NCI-H748 (cell line): ENCODE results near the gene ATP6V1E1.

Experiments used
- DNase-seq: peaks from one replicate; lab custom pipeline; 2025; ENCODE audit not compliant: unreplicated experiment; lab: John Stamatoyannopoulos, UW

The ATP6V1E1 gene

GRCh38 chr22:17634696-17635095 is 6.1 kb upstream of the ATP6V1E1 start:
- DNase-seq, result no peak

GRCh38 chr22:17633998-17634323 is 5.4 kb upstream of the ATP6V1E1 start:
- no peak for DNase-seq

- no peak for DNase-seq
Measured at GRCh38 chr22:17633217-17633997, 4.9 kb upstream of the ATP6V1E1 start.

GRCh38 chr22:17631076-17631565 is 2.6 kb upstream of the ATP6V1E1 start:
- DNase-seq, result no peak

GRCh38 chr22:17629641-17630040 is 1.1 kb upstream of the ATP6V1E1 start:
- DNase-seq, result no peak

GRCh38 chr22:17629173-17629489 is 582 bp upstream of the ATP6V1E1 start:
- DNase-seq, result no peak

GRCh38 chr22:17627961-17628405 is 566 bp downstream of the ATP6V1E1 start:
- no peak for DNase-seq

GRCh38 chr22:17613280-17613679 is 15.3 kb downstream of the ATP6V1E1 start:
- DNase-seq, result no peak

- no peak for DNase-seq
Measured at GRCh38 chr22:17612057-17612456, 16.5 kb downstream of the ATP6V1E1 start.

- no peak for DNase-seq
Measured at GRCh38 chr22:17607891-17608521, 20.5 kb downstream of the ATP6V1E1 start.

GRCh38 chr22:17606496-17606895 is 22.1 kb downstream of the ATP6V1E1 start:
- no peak for DNase-seq

GRCh38 chr22:17603668-17604067 is 24.9 kb downstream of the ATP6V1E1 start:
- DNase-seq, result no peak

GRCh38 chr22:17601031-17601430 is 27.5 kb downstream of the ATP6V1E1 start:
- DNase-seq, result no peak

- no peak for DNase-seq
Measured at GRCh38 chr22:17598318-17598717, 30.2 kb downstream of the ATP6V1E1 start.

GRCh38 chr22:17597217-17597616 is 31.3 kb downstream of the ATP6V1E1 start:
- no peak for DNase-seq

GRCh38 chr22:17596226-17596625 is 32.3 kb downstream of the ATP6V1E1 start:
- no peak for DNase-seq

- no peak for DNase-seq
Measured at GRCh38 chr22:17592201-17592600, 36.3 kb downstream of the ATP6V1E1 start.

- DNase-seq, result no peak
Measured at GRCh38 chr22:17590586-17590985, 38.0 kb downstream of the ATP6V1E1 start.

- DNase-seq, result no peak
Measured at GRCh38 chr22:17589810-17590375, 38.7 kb downstream of the ATP6V1E1 start.

GRCh38 chr22:17588606-17589005 is 39.9 kb downstream of the ATP6V1E1 start:
- DNase-seq, result no peak

GRCh38 chr22:17587629-17588028 is 40.9 kb downstream of the ATP6V1E1 start:
- DNase-seq, result peak; percentile 8

- no peak for DNase-seq
Measured at GRCh38 chr22:17586831-17587440, 41.6 kb downstream of the ATP6V1E1 start.
